Kidney (tissue), 14 donors: ENCODE data around the gene ZNF628. TPM values are rescaled to one million over a fixed set of nuclear protein-coding genes. Genes with fewer than 3 reads are reported as not detected.
"Not testable (repeated sequence)": the region's sequence is repeated elsewhere in the genome, so short reads cannot be mapped to it uniquely, and the experiment has no call there.

Experiments used
- DNase-seq, 5 donors: peaks; one replicate each; pipeline ENCODE4 v3.0.0-alpha.2; 2013 to 2020
- FAIRE-seq: peaks from 2 replicates; lab custom pipeline; 2012; peaks lifted over from hg19 to GRCh38; lab: Jason Lieb, UNC
- H3K27ac ChIP-seq, 2 donors: one replicate each; pipeline ENCODE4 v1.7.0; 2013; ENCODE audit warnings: low read depth in 2 of 2, low read length in 2 of 2, inconsistent platforms in 1 of 2
- H3K27me3 ChIP-seq: one replicate; pipeline ENCODE4 v1.7.1; 2013; ENCODE audit warnings: low read length, inconsistent platforms; ENCODE audit not compliant: control insufficient read depth, insufficient read depth
- H3K36me3 ChIP-seq, 3 donors: one replicate each; pipeline versions ENCODE4 v1.7.0 to v1.7.1; 2013; ENCODE audit warnings: low read length in 3 of 3, control low read depth in 1 of 3, inconsistent platforms in 1 of 3; ENCODE audit not compliant: insufficient read depth in 3 of 3, control insufficient read depth in 2 of 3
- H3K4me1 ChIP-seq, 3 donors: one replicate each; pipeline versions ENCODE4 v1.7.0 to v1.7.1; 2013; ENCODE audit warnings: low read length in 3 of 3, inconsistent platforms in 1 of 3, low read depth in 1 of 3; ENCODE audit not compliant: control insufficient read depth in 2 of 3, insufficient read depth in 2 of 3
- H3K4me3 ChIP-seq, 3 donors: one replicate each; pipeline versions ENCODE4 v1.7.0 to v1.8.1; 2013; ENCODE audit warnings: low read length in 3 of 3, control low read depth in 1 of 3, inconsistent platforms in 1 of 3
- H3K9ac ChIP-seq, 3 donors: one replicate each; pipeline versions ENCODE4 v1.7.0 to v1.7.1; 2013; ENCODE audit warnings: low read length in 3 of 3, control low read depth in 1 of 3, inconsistent platforms in 1 of 3
- H3K9me3 ChIP-seq, 3 donors: one replicate each; pipeline versions ENCODE4 v1.7.0 to v1.7.1; 2013; ENCODE audit warnings: low read length in 3 of 3, control low read depth in 1 of 3, inconsistent platforms in 1 of 3; ENCODE audit not compliant: control insufficient read depth in 2 of 3, insufficient read depth in 1 of 3
- CTCF ChIP-seq: IDR thresholded peaks from 3 replicates; pipeline ENCODE4 v1.5.1; 2012; ENCODE audit warnings: mild to moderate bottlenecking, moderate library complexity, borderline replicate concordance; ENCODE audit not compliant: insufficient read depth; ENCODE audit errors: extremely low read depth
- intact Hi-C: fragments of 100-400 bp; cut with DNase I; formaldehyde crosslinking; loops from one replicate; pipeline ENCODE4 v1.11.1; 2022
- polyA plus RNA-seq: library from polyadenylated mRNA; stranded (reverse); fragments of 350-450 nt; fragmentation: Illumina TruSeq; extraction: RNeasy Lipid Tissue Mini Kit (QIAGEN cat#74804); gene quantifications from one replicate; pipeline ENCODE4 v1.2.3, GENCODE V29; 2014; ENCODE audit warnings: low read depth, low replicate concordance; ENCODE audit not compliant: insufficient read depth
- total RNA-seq: library from RNA; stranded (reverse); fragmentation: NEBNext Ultra II Directional; extraction: Animal tissue kit (Norgen Biotek cat#: 25700); gene quantifications from one replicate; pipeline ENCODE4 v1.2.1, GENCODE V29; 2021
- donor health status: control.
- donor health status: control.
- donor health status: control.
- donor health status: control.
- donor health status: control.
- donor health status: DM: yes; HTN: yes; CAD: no.
- donor health status: Normal renal cell carcinoma (clear cell type).

ZNF628 gene
- total and polyA plus RNA-seq, 2 donors from 2014 or later, result 2.3 to 12.0 TPM

GRCh38 chr19:55494172-55494761 is 17.9 kb downstream of the ZNF628 start:
- intact Hi-C loops, result no loop called here
- Histone ChIP-seq H3K9ac (no peak overlapping the region), H3K9me3 (no peaks in the 10 kb centered on the region), H3K4me3 (peak overlapping the region; percentile 20 to 39 (median 33)), H3K27me3 (no peaks in the 10 kb centered on the region), H3K27ac (peak overlapping the region; percentile 32 to 68), H3K36me3 (no peaks in the 10 kb centered on the region), H3K4me1 (no peaks in the 10 kb centered on the region)
- no peak for TF ChIP-seq CTCF
- DNase-seq (peak in 1 of 5 donors; percentile 90), FAIRE-seq (no peak)

GRCh38 chr19:55495646-55496349 is 19.4 kb downstream of the ZNF628 start:
- Histone ChIP-seq H3K27ac (no peak overlapping the region), H3K9me3 (no peaks in the 10 kb centered on the region), H3K27me3 (no peaks in the 10 kb centered on the region), H3K4me1 (no peaks in the 10 kb centered on the region), H3K4me3 (no peak overlapping the region), H3K36me3 (no peaks in the 10 kb centered on the region), H3K9ac (no peak overlapping the region)
- intact Hi-C loops, result no loop called here
- DNase-seq, result no peak
- TF ChIP-seq CTCF, result no peak
- FAIRE-seq, result no peak

GRCh38 chr19:55496820-55497219 is 20.4 kb downstream of the ZNF628 start:
- H3K9ac ChIP-seq, DNase-seq, H3K27ac ChIP-seq, H3K4me3 ChIP-seq, H3K27me3 ChIP-seq, H3K4me1 ChIP-seq, intact Hi-C loops, H3K36me3 ChIP-seq, FAIRE-seq, H3K9me3 ChIP-seq: not testable (repeated sequence)

- Histone ChIP-seq H3K9me3 (no peaks in the 10 kb centered on the region), H3K9ac (no peak overlapping the region), H3K27ac (no peak overlapping the region), H3K4me3 (no peak overlapping the region), H3K36me3 (no peaks in the 10 kb centered on the region), H3K4me1 (no peaks in the 10 kb centered on the region), H3K27me3 (no peaks in the 10 kb centered on the region)
- no peak for FAIRE-seq
- intact Hi-C loops, result no loop called here
- DNase-seq, result no peak
- no peak for TF ChIP-seq CTCF
These were observed 21.3 kb downstream of the ZNF628 start for GRCh38 chr19:55497763-55498162.
